Tibial artery (tissue), 4 donors: Measurements from ENCODE around the gene MDP1.

ENCODE experiments used
- DNase-seq, 2 donors: peaks; one replicate each; pipeline ENCODE4 v3.0.0-alpha.2; 2019
- H3K27ac ChIP-seq, 2 donors: fragments of 200-600 bp; sonication (generic) in 1 of 2; 1 replicate in 1 of 2; 2 replicates in 1 of 2; pipeline ENCODE4 v1.5.1; 2018 to 2019; ENCODE audit warnings: mild to moderate bottlenecking in 1 of 2
- H3K27me3 ChIP-seq, 2 donors: fragments of 200-600 bp; sonication (generic) in 1 of 2; one replicate each; pipeline versions ENCODE4 v1.5.1 to v1.6.0; 2016 to 2019
- H3K36me3 ChIP-seq, 3 donors: fragments of 200-600 bp; sonication (generic) in 2 of 3; one replicate each; pipeline ENCODE4 v1.5.1; 2016 to 2019; ENCODE audit warnings: mild to moderate bottlenecking in 2 of 3
- H3K4me1 ChIP-seq, 4 donors: fragments of 200-600 bp; sonication (generic) in 2 of 4; 1 replicate in 3 of 4; 2 replicates in 1 of 4; pipeline ENCODE4 v1.5.1; 2016 to 2019
- H3K4me3 ChIP-seq, 2 donors: fragments of 200-600 bp; sonication (generic) in 1 of 2; 1 replicate in 1 of 2; 2 replicates in 1 of 2; pipeline ENCODE4 v1.5.1; 2018 to 2019; ENCODE audit warnings: mild to moderate bottlenecking in 2 of 2
- H3K9me3 ChIP-seq, 3 donors: fragments of 200-600 bp; sonication (generic) in 1 of 3; one replicate each; pipeline ENCODE4 v1.5.1; 2016 to 2019
- intact Hi-C: fragments of 100-400 bp; cut with DNase I; formaldehyde crosslinking; loops from one replicate; pipeline ENCODE4 v1.15.0; 2023; ENCODE audit warnings: low total_unique reads
- TF ChIP-seq, protein P1 (sequence below), 2 experiments: fragments of 200-600 bp in 1 of 2; fragments of 450-650 bp in 1 of 2; IDR thresholded peaks; one replicate each; pipeline ENCODE4 v1.5.1; 2017 to 2019; ENCODE audit warnings: antibody characterized with exemption in 2 of 2, mild to moderate bottlenecking in 1 of 2, moderate library complexity in 1 of 2

The MDP1 gene

DNA sequence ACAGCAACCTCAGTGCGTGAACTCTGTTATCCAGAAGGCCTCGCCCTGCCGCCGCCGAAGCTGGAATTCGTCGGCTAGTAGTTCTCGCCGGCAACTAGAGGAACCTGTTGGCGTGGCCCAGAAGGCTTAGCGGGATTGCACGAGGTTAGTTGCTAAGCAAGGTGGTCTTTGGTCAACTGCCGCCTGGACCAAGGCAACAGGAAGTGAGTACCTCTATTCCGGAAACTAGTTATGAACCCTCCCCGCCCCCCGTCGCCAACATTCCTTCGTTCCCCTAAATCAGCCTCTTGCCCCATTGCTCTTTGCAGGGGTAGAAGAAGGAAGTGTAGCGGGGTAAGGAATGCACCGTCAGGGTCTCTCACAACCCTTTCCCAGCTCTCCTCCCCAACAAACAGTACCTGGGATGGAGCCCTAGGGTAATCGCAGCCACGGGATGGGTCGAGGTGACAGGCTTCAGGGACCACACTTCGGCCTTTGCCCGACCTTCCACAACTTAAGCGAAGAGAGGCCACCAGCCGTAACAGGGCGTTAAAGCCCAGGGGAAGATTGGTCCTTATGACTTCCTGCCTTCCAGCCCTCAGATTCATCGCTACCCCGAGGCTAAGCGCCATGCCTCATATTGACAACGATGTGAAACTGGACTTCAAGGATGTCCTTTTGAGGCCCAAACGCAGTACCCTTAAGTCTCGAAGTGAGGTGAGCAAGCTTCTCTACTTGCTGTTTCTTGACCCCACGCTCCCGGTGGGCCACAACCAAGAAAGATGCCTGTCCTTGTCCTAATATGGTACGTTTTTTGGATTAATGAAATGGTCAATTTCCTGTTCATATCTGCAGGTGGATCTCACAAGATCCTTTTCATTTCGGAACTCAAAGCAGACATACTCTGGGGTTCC is 17.0 kb upstream of the MDP1 start, which contains the start of gene GMPR2:
TSS of gene GMPR2 (plus strand) at position 285 of the 893 bp plus-strand sequence. CDS start at position 610, 325 bp downstream.
- H3K27me3 ChIP-seq = no peaks in the 10 kb centered on the region
- TF ChIP-seq, protein P1, sequence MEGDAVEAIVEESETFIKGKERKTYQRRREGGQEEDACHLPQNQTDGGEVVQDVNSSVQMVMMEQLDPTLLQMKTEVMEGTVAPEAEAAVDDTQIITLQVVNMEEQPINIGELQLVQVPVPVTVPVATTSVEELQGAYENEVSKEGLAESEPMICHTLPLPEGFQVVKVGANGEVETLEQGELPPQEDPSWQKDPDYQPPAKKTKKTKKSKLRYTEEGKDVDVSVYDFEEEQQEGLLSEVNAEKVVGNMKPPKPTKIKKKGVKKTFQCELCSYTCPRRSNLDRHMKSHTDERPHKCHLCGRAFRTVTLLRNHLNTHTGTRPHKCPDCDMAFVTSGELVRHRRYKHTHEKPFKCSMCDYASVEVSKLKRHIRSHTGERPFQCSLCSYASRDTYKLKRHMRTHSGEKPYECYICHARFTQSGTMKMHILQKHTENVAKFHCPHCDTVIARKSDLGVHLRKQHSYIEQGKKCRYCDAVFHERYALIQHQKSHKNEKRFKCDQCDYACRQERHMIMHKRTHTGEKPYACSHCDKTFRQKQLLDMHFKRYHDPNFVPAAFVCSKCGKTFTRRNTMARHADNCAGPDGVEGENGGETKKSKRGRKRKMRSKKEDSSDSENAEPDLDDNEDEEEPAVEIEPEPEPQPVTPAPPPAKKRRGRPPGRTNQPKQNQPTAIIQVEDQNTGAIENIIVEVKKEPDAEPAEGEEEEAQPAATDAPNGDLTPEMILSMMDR (IDR thresholded peaks at IDR 0.05) = no peak
- peak within 1 kb of the TSS; percentile 75 to 89 for H3K4me3 ChIP-seq
- peaks cover 22 to 36% (median 29%) of the 10 kb centered on the region in 3 donors for H3K36me3 ChIP-seq
- peaks cover 0 to 36% (median 29%) of the 10 kb centered on the region in 4 donors for H3K4me1 ChIP-seq
- peak within 1 kb of the TSS; percentile 85 to 88 for H3K27ac ChIP-seq
- intact Hi-C loops = no loop called here
- no peaks in the 10 kb centered on the region for H3K9me3 ChIP-seq
- peak in 1 of 2 donors; percentile 82 for DNase-seq

DNA sequence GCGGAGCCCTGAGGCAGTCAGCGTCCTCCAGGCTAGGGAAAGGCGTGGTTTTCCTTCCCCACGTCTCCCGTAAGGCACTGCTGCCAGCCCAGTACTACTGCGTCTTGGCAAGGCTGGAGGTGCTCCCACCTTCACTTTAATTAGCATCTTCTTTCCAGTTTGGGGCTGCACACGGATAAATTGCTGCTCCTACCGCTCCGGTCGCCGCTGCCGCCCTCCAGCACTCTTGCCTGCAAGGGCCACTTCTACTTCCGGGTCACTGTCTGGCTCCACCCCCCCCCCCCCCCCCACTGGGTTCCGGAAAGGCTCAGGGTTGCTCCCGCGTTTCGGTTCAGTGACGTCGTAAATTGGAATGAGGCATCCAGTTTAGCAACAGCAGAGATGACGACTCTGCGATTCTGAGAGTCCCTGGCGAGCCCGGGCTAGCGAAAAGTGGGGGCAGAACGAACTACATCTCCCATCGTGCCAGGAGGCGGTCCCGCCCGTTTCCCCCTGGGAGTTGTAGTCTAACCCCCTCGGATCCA is 16.3 kb upstream of the MDP1 start, which contains the start of gene NEDD8:
TSS of gene NEDD8 (minus strand) at position 247 of the 524 bp plus-strand sequence. CDS start at position 147, 100 bp downstream.
- intact Hi-C loops = no loop called here
- TF ChIP-seq, protein P1 (IDR thresholded peaks at IDR 0.05) = no peak
- peaks cover 0 to 36% (median 29%) of the 10 kb centered on the region in 4 donors for H3K4me1 ChIP-seq
- no peaks in the 10 kb centered on the region for H3K27me3 ChIP-seq
- H3K36me3 ChIP-seq = peaks cover 15 to 33% (median 28%) of the 10 kb centered on the region in 3 donors
- peak; percentile 95 to 98 for DNase-seq
- peak within 1 kb of the TSS; percentile 75 to 89 for H3K4me3 ChIP-seq
- no peaks in the 10 kb centered on the region for H3K9me3 ChIP-seq
- H3K27ac ChIP-seq = peak within 1 kb of the TSS; percentile 85 to 88

DNA sequence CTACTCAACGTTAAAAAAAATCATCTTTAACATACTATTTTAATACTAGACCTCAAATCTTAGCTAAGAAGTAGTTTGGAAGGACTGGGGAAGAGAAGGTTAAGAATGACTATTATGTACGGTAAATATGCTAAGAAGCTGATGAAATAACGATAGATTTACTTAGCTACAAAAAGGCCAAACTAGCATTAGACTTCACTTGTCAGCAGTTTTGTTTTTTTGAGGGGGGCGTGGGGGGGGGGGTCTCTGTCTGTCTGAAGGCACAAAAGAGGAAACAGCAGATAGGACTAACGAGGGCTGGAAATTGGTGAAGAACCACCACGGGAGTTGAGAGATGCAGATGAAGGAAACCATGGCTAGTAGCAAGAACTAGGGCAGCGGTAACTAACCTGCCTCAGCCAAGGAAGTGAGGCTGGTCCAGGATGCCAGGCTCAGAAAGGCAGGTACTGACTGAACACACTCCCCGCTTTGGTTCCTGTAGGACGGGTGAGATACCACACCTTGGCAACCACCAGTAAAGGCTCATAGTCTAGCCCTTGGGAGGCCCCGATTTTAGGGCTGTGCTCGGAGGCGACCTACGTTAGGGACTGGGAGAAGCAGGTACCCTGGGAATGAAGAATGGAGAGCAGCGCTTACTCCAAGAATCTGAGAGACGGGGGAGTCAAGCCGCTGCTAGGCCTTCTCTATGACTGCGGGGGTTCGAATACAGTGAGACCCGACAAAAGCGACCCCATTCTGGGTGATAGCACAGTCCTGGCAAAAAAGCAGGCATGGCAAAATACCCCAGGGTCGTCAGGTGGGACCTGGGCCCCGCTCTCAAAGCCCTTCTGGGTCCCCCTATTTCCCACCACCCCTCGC is 15.6 kb upstream of the MDP1 start:
- H3K4me3 ChIP-seq = peak overlapping the region; percentile 75 to 89
- intact Hi-C loops = no loop called here
- peaks cover 0 to 36% (median 29%) of the 10 kb centered on the region in 4 donors for H3K4me1 ChIP-seq
- TF ChIP-seq, protein P1 (IDR thresholded peaks at IDR 0.05) = no peak
- peaks cover 8 to 26% (median 23%) of the 10 kb centered on the region in 3 donors for H3K36me3 ChIP-seq
- H3K27me3 ChIP-seq = no peaks in the 10 kb centered on the region
- peak in 1 of 2 donors; percentile 64 for DNase-seq
- no peaks in the 10 kb centered on the region for H3K9me3 ChIP-seq
- H3K27ac ChIP-seq = peak overlapping the region; percentile 85 to 88

DNA sequence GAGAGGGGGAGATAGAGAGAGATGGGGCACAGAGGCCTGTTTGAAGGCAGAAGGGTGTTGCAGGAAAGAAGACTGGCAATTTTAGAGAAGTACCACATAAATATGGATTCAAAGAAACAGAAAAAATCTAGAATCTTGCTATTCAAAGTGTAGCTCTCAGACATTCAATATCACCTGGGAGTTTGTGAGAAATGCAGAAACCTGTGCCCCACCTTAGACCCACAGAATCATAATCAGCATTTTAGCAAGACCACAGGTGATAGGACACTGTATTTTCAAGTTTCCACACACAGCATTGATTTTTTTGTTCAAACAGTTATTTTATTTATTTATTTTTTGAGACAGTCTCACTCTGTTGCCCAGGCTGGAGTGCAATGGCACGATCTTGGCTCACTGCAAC is 13.0 kb upstream of the MDP1 start:
- peaks cover 0 to 25% (median 20%) of the 10 kb centered on the region in 4 donors for H3K4me1 ChIP-seq
- TF ChIP-seq, protein P1 (IDR thresholded peaks at IDR 0.05) = no peak

DNA sequence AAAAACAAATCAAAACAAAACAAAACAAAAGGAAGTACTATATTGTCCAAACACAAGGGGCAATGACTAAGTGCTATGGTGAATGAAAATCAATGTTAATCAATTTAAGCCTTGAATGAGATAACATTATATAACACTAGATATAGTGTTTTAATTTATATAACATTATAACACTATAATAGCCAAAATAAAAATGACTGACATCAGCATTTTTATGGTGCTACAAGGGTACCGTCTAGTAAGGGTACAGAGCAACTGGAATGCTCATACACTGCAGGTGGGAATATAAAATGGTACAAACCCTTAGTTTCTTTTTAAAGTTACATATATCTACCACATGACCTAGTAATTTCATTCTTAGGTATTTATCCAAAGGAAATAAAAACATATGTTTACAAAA is 10.6 kb upstream of the MDP1 start:
- no peaks in the 10 kb centered on the region for H3K9me3 ChIP-seq
- TF ChIP-seq, protein P1 (IDR thresholded peaks at IDR 0.05) = no peak
- H3K36me3 ChIP-seq = peaks cover 0 to 12% (median 12%) of the 10 kb centered on the region in 3 donors

More for the DNA sequence above, 13.0 kb upstream of the MDP1 start:
- Histone ChIP-seq H3K9me3 (no peaks in the 10 kb centered on the region), H3K36me3 (peaks cover 0 to 12% (median 12%) of the 10 kb centered on the region in 3 donors), H3K4me3 (no peak overlapping the region), H3K27me3 (no peaks in the 10 kb centered on the region), H3K27ac (no peak overlapping the region)
- DNase-seq = no peak
- intact Hi-C loops = no loop called here

More for the DNA sequence above, 10.6 kb upstream of the MDP1 start:
- intact Hi-C loops = no loop called here
- no peaks in the 10 kb centered on the region for H3K27me3 ChIP-seq
- H3K27ac ChIP-seq = no peak overlapping the region
- no peak for DNase-seq
- no peak overlapping the region for H3K4me3 ChIP-seq
- peaks cover 0 to 13% (median 10%) of the 10 kb centered on the region in 4 donors for H3K4me1 ChIP-seq
